Duodenal mucosa (tissue), 2 donors: ENCODE measurements around the gene SIPA1L3.

Source experiments
- H3K27ac ChIP-seq: one replicate; pipeline ENCODE4 v1.7.0; 2013; ENCODE audit warnings: low read depth, low read length
- H3K27me3 ChIP-seq, 2 donors: one replicate each; pipeline ENCODE4 v1.7.0; 2013; ENCODE audit warnings: low read length in 2 of 2, control low read depth in 1 of 2; ENCODE audit not compliant: insufficient read depth in 2 of 2, control insufficient read depth in 1 of 2
- H3K36me3 ChIP-seq, 2 donors: one replicate each; pipeline ENCODE4 v1.7.0; 2013; ENCODE audit warnings: low read length in 2 of 2, control low read depth in 1 of 2; ENCODE audit not compliant: insufficient read depth in 2 of 2, control insufficient read depth in 1 of 2
- H3K4me1 ChIP-seq, 2 donors: one replicate each; pipeline ENCODE4 v1.7.0; 2013; ENCODE audit warnings: low read length in 2 of 2, control low read depth in 1 of 2; ENCODE audit not compliant: insufficient read depth in 2 of 2, control insufficient read depth in 1 of 2
- H3K4me3 ChIP-seq, 2 donors: one replicate each; pipeline ENCODE4 v1.7.0; 2013; ENCODE audit warnings: low read length in 2 of 2, low read depth in 1 of 2
- H3K9ac ChIP-seq, 2 donors: one replicate each; pipeline ENCODE4 v1.7.0; 2013; ENCODE audit warnings: low read length in 2 of 2, low read depth in 1 of 2
- H3K9me3 ChIP-seq, 2 donors: one replicate each; pipeline ENCODE4 v1.7.0; 2013; ENCODE audit warnings: low read length in 2 of 2, control low read depth in 1 of 2; ENCODE audit not compliant: control insufficient read depth in 1 of 2

Gene SIPA1L3

GRCh38 chr19:38114651-38115050 is 207.6 kb downstream of the SIPA1L3 start:
- H3K27ac ChIP-seq, result no peak overlapping the region
- no peaks in the 10 kb centered on the region for H3K4me1 ChIP-seq
- H3K27me3 ChIP-seq, result no peaks in the 10 kb centered on the region
- H3K9me3 ChIP-seq, result no peaks in the 10 kb centered on the region
- H3K4me3 ChIP-seq, result no peak overlapping the region
- no peak overlapping the region for H3K9ac ChIP-seq
- peaks cover 44 to 81% of the 10 kb centered on the region in 2 donors for H3K36me3 ChIP-seq

DNA sequence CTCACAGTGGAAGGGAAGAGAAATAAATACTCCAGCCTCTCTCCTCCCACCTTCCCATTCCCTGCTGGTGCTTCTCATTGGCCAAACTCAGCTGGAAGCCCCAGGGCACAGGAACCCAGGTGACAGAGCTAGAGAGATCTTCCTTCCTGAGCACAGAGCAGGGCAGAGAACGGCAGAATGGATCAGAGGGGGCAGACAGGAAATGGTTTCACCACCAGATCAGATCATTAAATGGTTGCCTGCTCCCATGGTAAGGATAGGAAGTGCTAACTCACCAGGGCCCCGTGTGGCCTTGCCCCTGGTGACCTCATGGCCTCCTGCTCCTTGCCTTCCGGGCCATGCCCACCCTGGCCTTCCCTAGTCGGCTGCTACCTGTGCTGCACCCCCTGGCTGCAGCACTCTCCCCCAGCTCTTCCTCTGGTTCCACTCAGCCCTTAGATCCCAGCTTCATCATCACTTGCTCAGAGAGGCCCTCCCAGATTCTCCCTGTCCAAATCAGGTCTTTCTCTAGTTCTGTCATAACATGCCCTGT is 208.3 kb downstream of the SIPA1L3 start:
- H3K36me3 ChIP-seq, result peaks cover 45 to 80% of the 10 kb centered on the region in 2 donors
- no peaks in the 10 kb centered on the region for H3K9me3 ChIP-seq
- H3K27ac ChIP-seq, result no peak overlapping the region
- H3K4me3 ChIP-seq, result no peak overlapping the region
- H3K4me1 ChIP-seq, result no peaks in the 10 kb centered on the region
- H3K9ac ChIP-seq, result no peak overlapping the region
- H3K27me3 ChIP-seq, result no peaks in the 10 kb centered on the region

- no peak overlapping the region for H3K9ac ChIP-seq
- no peaks in the 10 kb centered on the region for H3K4me1 ChIP-seq
- no peaks in the 10 kb centered on the region for H3K27me3 ChIP-seq
- H3K27ac ChIP-seq, result no peak overlapping the region
- peaks cover 4 to 6% of the 10 kb centered on the region in 2 donors for H3K9me3 ChIP-seq
- H3K36me3 ChIP-seq, result peaks cover 36 to 77% of the 10 kb centered on the region in 2 donors
- H3K4me3 ChIP-seq, result no peak overlapping the region
Measured at GRCh38 chr19:38118176-38118575, 211.2 kb downstream of the SIPA1L3 start.

DNA sequence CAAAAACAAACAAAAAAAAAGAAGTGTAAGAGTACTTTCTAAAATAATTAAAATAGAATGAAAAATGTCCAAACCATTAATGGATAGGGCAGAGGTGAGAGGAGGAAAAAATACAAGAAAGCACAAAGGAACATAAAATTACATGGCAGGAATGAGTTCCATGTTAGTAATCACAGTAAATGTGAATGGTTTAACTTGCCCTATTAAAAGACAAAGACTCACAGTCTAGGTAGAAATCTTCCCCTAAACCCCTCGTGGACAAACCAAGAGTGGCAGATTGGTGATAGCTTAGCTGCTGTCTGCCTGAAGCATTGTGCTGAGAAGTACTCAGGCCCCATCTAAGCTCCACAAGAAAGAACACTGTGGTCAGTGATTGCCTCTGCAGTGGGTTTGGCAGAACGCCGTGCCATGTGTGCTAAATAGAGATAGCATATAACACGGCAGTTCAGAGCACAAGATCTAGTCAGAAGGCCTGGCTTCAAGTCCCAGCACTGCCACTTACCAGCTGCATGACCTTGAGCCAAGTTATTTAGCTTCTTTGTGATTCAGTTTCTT is 213.5 kb downstream of the SIPA1L3 start:
- H3K4me1 ChIP-seq, result no peaks in the 10 kb centered on the region
- H3K4me3 ChIP-seq, result no peak overlapping the region
- no peak overlapping the region for H3K27ac ChIP-seq
- peaks cover 4 to 6% of the 10 kb centered on the region in 2 donors for H3K9me3 ChIP-seq
- H3K27me3 ChIP-seq, result no peaks in the 10 kb centered on the region
- H3K36me3 ChIP-seq, result peaks cover 21 to 58% of the 10 kb centered on the region in 2 donors
- no peak overlapping the region for H3K9ac ChIP-seq

- no peak overlapping the region for H3K27ac ChIP-seq
- H3K4me3 ChIP-seq, result no peak overlapping the region
- peaks cover 18 to 49% of the 10 kb centered on the region in 2 donors for H3K36me3 ChIP-seq
- no peaks in the 10 kb centered on the region for H3K4me1 ChIP-seq
- no peaks in the 10 kb centered on the region for H3K27me3 ChIP-seq
- peaks cover 4 to 6% of the 10 kb centered on the region in 2 donors for H3K9me3 ChIP-seq
- no peak overlapping the region for H3K9ac ChIP-seq
Measured at GRCh38 chr19:38122402-38123093, 215.5 kb downstream of the SIPA1L3 start.

DNA sequence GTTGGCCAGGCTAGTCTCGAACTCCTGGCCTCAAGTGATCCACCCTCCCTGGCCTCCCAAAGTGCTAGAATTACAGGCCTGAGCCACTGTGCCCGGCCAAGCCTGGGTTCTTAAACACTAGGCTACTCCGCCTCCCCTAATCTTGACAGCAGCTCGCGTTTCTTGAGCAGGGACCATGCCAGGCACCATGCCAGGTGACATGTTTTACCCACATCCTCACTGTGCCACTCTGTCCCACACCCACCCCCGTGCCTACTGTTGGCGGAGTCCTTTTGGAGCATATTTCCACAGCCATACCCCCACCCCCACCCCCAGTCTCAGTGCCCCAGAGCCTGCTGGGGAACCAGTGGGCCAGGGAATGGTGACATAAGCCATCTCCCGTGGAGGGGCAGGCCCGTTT is 218.2 kb downstream of the SIPA1L3 start:
- Histone ChIP-seq H3K36me3 (peaks cover 15 to 30% of the 10 kb centered on the region in 2 donors), H3K27me3 (no peaks in the 10 kb centered on the region)

DNA sequence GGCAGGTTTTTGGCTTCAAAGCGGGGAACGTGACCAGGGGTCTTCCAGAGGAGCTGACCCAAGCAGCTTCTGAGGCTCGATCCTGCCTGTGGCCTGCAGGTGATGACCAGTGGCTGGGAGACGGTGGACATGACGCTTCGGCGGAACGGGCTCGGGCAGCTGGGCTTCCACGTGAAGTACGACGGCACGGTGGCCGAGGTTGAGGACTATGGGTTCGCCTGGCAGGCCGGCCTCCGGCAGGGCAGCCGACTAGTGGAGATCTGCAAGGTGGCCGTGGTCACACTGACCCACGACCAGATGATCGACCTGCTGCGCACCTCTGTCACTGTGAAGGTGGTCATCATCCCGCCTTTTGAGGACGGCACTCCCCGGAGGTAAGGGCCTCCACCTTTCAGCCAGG is 223.4 kb downstream of the SIPA1L3 start:
- H3K9me3 ChIP-seq, result no peaks in the 10 kb centered on the region
- no peaks in the 10 kb centered on the region for H3K27me3 ChIP-seq
- peaks cover 13 to 40% of the 10 kb centered on the region in 2 donors for H3K36me3 ChIP-seq
- no peak overlapping the region for H3K4me3 ChIP-seq
- H3K4me1 ChIP-seq, result no peaks in the 10 kb centered on the region
- peak overlapping the region; percentile 10 for H3K27ac ChIP-seq
- no peak overlapping the region for H3K9ac ChIP-seq

More for the DNA sequence above, 218.2 kb downstream of the SIPA1L3 start:
- H3K9me3 ChIP-seq, result peaks cover 4 to 6% of the 10 kb centered on the region in 2 donors
- H3K4me1 ChIP-seq, result no peaks in the 10 kb centered on the region
- H3K4me3 ChIP-seq, result no peak overlapping the region
- no peak overlapping the region for H3K27ac ChIP-seq
- no peak overlapping the region for H3K9ac ChIP-seq

DNA sequence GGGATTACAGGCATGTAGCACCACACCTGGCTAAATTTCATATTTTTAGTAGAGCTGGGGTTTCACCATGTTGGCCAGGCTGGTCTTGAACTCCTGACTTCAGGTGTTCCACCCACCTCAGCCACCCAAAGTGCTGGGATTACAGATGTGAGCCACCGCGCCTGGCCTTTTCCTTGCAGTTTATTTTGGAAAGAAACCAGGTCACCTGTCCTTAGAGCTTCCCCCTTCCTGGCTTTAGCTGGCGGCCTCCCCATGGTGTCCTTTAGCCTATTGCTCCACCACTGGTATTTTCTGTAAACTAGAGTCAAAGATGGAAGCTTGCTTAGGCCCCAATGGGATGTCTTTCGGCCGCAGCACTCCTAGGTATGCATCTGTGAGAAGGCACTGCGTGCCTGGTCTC is 225.8 kb downstream of the SIPA1L3 start:
- H3K4me1 ChIP-seq, result no peaks in the 10 kb centered on the region
- no peaks in the 10 kb centered on the region for H3K9me3 ChIP-seq
- no peak overlapping the region for H3K9ac ChIP-seq
- H3K36me3 ChIP-seq, result peaks cover 16 to 43% of the 10 kb centered on the region in 2 donors
- no peaks in the 10 kb centered on the region for H3K27me3 ChIP-seq
- H3K27ac ChIP-seq, result no peak overlapping the region
- H3K4me3 ChIP-seq, result no peak overlapping the region

DNA sequence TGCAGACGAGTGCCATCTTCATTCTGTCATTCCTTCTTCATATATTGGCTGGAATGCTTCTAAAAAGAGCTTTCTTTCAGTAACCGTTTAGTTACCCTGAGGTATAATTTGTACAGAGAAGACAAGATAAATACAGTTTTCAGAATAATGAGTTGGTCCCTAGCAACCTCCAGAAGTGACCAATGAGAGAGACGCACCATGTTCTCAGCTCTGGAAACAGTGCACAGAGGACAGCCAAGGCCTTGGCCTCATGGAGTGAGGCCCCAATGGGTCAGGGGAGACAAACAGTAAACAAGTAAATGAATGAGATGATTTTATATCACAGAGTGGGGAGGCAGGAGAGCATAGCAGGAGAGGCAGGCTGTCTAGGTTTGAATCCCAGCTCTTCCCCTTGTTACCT is 226.3 kb downstream of the SIPA1L3 start:
- Histone ChIP-seq H3K9ac (no peak overlapping the region), H3K9me3 (no peaks in the 10 kb centered on the region), H3K36me3 (peaks cover 13 to 43% of the 10 kb centered on the region in 2 donors), H3K4me1 (no peaks in the 10 kb centered on the region), H3K27ac (no peak overlapping the region), H3K4me3 (no peak overlapping the region), H3K27me3 (no peaks in the 10 kb centered on the region)

GRCh38 chr19:38134540-38135149 is 227.6 kb downstream of the SIPA1L3 start:
- H3K9me3 ChIP-seq, result no peaks in the 10 kb centered on the region
- H3K4me3 ChIP-seq, result no peak overlapping the region
- H3K27ac ChIP-seq, result no peak overlapping the region
- no peak overlapping the region for H3K9ac ChIP-seq
- H3K4me1 ChIP-seq, result no peaks in the 10 kb centered on the region
- H3K36me3 ChIP-seq, result peaks cover 12 to 45% of the 10 kb centered on the region in 2 donors
- no peaks in the 10 kb centered on the region for H3K27me3 ChIP-seq
